HG03558 (cell line): ENCODE measurements around the gene RPS6KC1.
"Not testable (repeated sequence)": the region's sequence is repeated elsewhere in the genome, so short reads cannot be mapped to it uniquely, and the experiment has no call there.

Source experiments
- ATAC-seq: cut with Tn5 transposase; IDR thresholded peaks from one replicate; pipeline ENCODE4 v1.9.1; 2021; ENCODE audit warnings: moderate number of reproducible peaks; ENCODE audit not compliant: unreplicated experiment; ENCODE audit errors: extremely low read depth

RPS6KC1 gene

GRCh38 chr1:213053455-213053854 is 2.4 kb downstream of the RPS6KC1 start:
- ATAC-seq, result no peak

- no peak for ATAC-seq
Observed at GRCh38 chr1:213054142-213054541, 3.1 kb downstream of the RPS6KC1 start.

- no peak for ATAC-seq
Observed at GRCh38 chr1:213054733-213055591, 3.9 kb downstream of the RPS6KC1 start.

- no peak for ATAC-seq
Observed at GRCh38 chr1:213055767-213056166, 4.7 kb downstream of the RPS6KC1 start.

- no peak for ATAC-seq
Observed at GRCh38 chr1:213057264-213058059, 6.4 kb downstream of the RPS6KC1 start.

GRCh38 chr1:213060836-213061235 is 9.8 kb downstream of the RPS6KC1 start:
- no peak for ATAC-seq

GRCh38 chr1:213061263-213061662 is 10.2 kb downstream of the RPS6KC1 start:
- ATAC-seq, result no peak

- ATAC-seq, result no peak
Observed at GRCh38 chr1:213065800-213066199, 14.8 kb downstream of the RPS6KC1 start.

GRCh38 chr1:213066363-213066762 is 15.3 kb downstream of the RPS6KC1 start:
- ATAC-seq, result no peak

GRCh38 chr1:213067352-213067751 is 16.3 kb downstream of the RPS6KC1 start:
- no peak for ATAC-seq

GRCh38 chr1:213070406-213070805 is 19.4 kb downstream of the RPS6KC1 start:
- peak; percentile 96 for ATAC-seq

GRCh38 chr1:213075725-213076124 is 24.7 kb downstream of the RPS6KC1 start:
- ATAC-seq, result no peak

GRCh38 chr1:213082420-213083111 is 31.5 kb downstream of the RPS6KC1 start:
- no peak for ATAC-seq

- no peak for ATAC-seq
Observed at GRCh38 chr1:213083112-213083445, 32.0 kb downstream of the RPS6KC1 start.

GRCh38 chr1:213087911-213088310 is 36.9 kb downstream of the RPS6KC1 start:
- no peak for ATAC-seq

- ATAC-seq, result no peak
Observed at GRCh38 chr1:213089924-213090677, 39.1 kb downstream of the RPS6KC1 start.

- no peak for ATAC-seq
Observed at GRCh38 chr1:213094446-213094845, 43.4 kb downstream of the RPS6KC1 start.

- no peak for ATAC-seq
Observed at GRCh38 chr1:213095467-213095866, 44.4 kb downstream of the RPS6KC1 start.

GRCh38 chr1:213099682-213100399 is 48.8 kb downstream of the RPS6KC1 start:
- no peak for ATAC-seq

- not testable (repeated sequence) for ATAC-seq
Observed at GRCh38 chr1:213100565-213100964, 49.5 kb downstream of the RPS6KC1 start.
